Measurements from ENCODE around the gene C1orf52.
A peak's percentile ranks its signal among the peaks of the same experiment; 100 is the strongest.

C1orf52 gene

GRCh38 chr1:85202864-85203255, 56.6 kb downstream of the C1orf52 start:
- TF ChIP-seq CTCF (IDR thresholded peaks at IDR 0.05; ENCODE audit: borderline replicate concordance, insufficient read depth, low read depth, low read length), result no peak
- H3K4me3 ChIP-seq (ENCODE audit: low read depth, low read length), result no peak overlapping the region

GRCh38 chr1:85202092-85202863, 57.2 kb downstream of the C1orf52 start:
- H3K4me3 ChIP-seq (ENCODE audit: low read depth, low read length), result peak overlapping the region; percentile 91
- TF ChIP-seq CTCF (IDR thresholded peaks at IDR 0.05; ENCODE audit: borderline replicate concordance, insufficient read depth, low read depth, low read length), result no peak

GRCh38 chr1:85201340-85202091, 57.9 kb downstream of the C1orf52 start:
- TF ChIP-seq CTCF (IDR thresholded peaks at IDR 0.05; ENCODE audit: borderline replicate concordance, insufficient read depth, low read depth, low read length), result no peak
- peak overlapping the region; percentile 91 for H3K4me3 ChIP-seq (ENCODE audit: low read depth, low read length)

- H3K4me3 ChIP-seq (ENCODE audit: low read depth, low read length), result peak within 1 kb of the TSS; percentile 91
- TF ChIP-seq CTCF (IDR thresholded peaks at IDR 0.05; ENCODE audit: borderline replicate concordance, insufficient read depth, low read depth, low read length), result no peak
These were observed 58.8 kb downstream of the C1orf52 start, which contains the start of gene SYDE2 for GRCh38 chr1:85200463-85201339. SYDE2 (minus strand) TSS chr1:85201016; CDS start chr1:85200996, 20 bp downstream.

Measured in GM12875 (cell line).